Measurements from ENCODE around the gene SDK1. TPM values are rescaled to one million over a fixed set of nuclear protein-coding genes. Genes with fewer than 3 reads are reported as not detected.

The SDK1 gene
- total and polyA plus RNA-seq, 2 of the 8 experiments (the other 6 are each of a cell fraction or from before 2014, with no cell fraction given): 3.3 to 7.2 TPM

GRCh38 chr7:4196121-4196819 is 895.2 kb downstream of the SDK1 start (continued):
- TF ChIP-seq GTF2F1 (IDR thresholded peaks at IDR 0.05; ENCODE audit: borderline replicate concordance, low read depth, low read length) (no peak), CHD7 (IDR thresholded peaks at IDR 0.05; ENCODE audit: insufficient replicate concordance, low read length) (no peak), BRCA1 (IDR thresholded peaks at IDR 0.05; ENCODE audit: low read depth, low read length) (no peak), HDAC2 (IDR thresholded peaks at IDR 0.05; ENCODE audit: borderline replicate concordance in 1 of 2, low read depth in 2 of 2, low read length in 2 of 2) (no peak), CBX5 (IDR thresholded peaks at IDR 0.05; ENCODE audit: low read depth, low read length) (no peak), POU5F1 (IDR thresholded peaks at IDR 0.05; ENCODE audit: low read depth, low read length) (no peak), RXRA (IDR thresholded peaks at IDR 0.05; ENCODE audit: insufficient read depth, low read depth, low read length) (no peak)
